Right ventricle myocardium inferior (tissue), 1 donor: ENCODE data around the gene SOX1. TPM values are rescaled to one million over a fixed set of nuclear protein-coding genes. Genes with fewer than 3 reads are reported as not detected.

Experiments used
- ATAC-seq: fragments of 200-7000 bp; cut with Tn5 transposase; one replicate; pipeline ENCODE4 v1.9.1; 2020; ENCODE audit warnings: mild to moderate bottlenecking, moderate library complexity
- DNase-seq: peaks from one replicate; pipeline ENCODE4 v3.0.0; 2021; ENCODE audit errors: missing footprints
- intact Hi-C: fragments of 100-400 bp; cut with DNase I; formaldehyde crosslinking; loops from one replicate; pipeline ENCODE4 v1.11.0; 2022
- total RNA-seq: library from RNA; stranded (reverse); fragmentation: NEBNext Ultra II Directional; extraction: Animal tissue kit (Norgen Biotek cat#: 25700); gene quantifications from one replicate; pipeline ENCODE4 v1.2.1, GENCODE V29; 2021
- donor health status: DM: no; HTN: yes; CAD: no; lungs with severe emphysema.

SOX1 gene
- total RNA-seq, 1 donor from 2014 or later = not detected

DNA sequence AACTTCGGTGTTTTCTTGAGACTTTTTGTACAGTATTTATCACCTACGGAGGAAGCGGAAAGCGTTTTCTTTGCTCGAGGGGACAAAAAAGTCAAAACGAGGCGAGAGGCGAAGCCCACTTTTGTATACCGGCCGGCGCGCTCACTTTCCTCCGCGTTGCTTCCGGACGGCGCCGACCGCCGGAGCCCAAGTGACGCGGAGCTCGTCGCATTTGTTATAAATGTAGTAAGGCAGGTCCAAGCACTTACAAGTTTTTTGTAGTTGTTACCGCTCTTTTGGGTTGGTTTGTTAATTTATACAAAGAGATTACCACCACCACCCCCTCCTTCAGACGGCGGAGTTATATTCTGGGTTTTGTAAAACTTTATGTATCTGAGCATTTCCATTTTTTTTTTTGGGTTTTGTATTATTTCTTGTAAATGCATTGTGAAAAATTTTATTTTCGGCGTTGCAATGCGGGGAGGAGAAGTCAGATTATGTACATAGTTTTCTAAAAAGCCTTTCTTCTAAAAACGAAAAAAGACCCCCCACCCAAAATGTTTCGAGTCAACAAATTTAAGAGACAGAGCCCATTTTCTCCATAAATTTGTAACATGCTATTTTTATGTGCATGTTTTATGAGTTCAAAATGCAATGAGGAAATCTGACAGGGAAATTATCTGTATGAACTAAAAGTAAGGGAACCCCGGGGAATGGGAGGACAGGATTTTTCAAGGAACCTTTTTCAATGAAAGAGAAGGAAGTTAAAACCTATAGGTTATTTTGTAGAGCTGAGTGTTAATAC is 2.3 kb downstream of the SOX1 start:
- ATAC-seq (no peak), DNase-seq (no peak)
- intact Hi-C loops = no loop called here

DNA sequence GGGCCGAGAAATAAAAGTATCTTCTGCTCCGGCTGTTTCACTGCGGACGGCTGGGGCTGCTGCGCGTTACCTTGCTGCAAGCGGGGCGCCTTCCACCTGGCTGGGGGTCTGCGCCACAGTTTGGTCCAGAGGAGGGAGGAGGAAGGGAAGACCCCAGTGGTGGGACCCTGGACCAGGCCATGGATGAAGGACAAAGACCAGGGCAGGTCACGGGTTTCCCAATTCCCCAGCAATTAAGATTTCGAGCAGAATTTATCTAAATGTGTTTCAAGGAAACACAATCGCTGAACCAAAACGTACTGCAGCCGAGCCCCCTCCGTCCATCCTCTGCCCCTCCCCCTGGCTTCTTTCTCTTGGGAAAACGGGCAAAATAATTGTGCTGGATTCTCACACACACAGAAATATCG is 2.9 kb downstream of the SOX1 start:
- intact Hi-C loops = no loop called here
- ATAC-seq = no peak
- DNase-seq = no peak

DNA sequence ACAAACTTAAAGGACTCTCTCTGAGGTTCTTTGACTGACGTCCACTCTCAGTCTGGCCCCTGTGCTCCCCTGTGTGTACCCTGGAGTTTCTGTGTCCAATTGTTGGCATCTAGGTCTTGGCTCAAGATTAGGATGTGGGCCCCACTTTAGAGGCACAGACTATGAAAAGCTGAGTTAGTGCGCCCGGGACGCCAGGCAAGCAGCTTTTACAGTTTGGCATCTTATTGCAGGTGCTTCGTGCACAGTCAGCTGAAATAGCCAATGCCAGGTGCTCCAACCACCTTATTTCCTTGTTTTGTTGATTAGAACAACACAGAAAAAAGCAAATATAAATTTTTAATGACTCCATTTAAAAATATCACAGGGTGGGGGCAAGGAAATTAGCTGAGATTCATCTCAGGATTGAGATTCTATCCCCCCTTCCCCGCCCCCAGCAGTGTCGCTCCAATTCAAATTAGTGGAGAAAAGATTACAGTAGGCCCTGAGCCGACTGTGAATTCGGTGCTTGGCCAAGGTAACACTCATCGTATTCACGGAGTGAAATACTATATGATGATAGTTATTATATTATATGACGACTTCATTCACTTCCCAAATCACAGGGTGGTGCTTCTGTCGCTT is 4.3 kb downstream of the SOX1 start:
- ATAC-seq (no peak), DNase-seq (no peak)
- intact Hi-C loops = no loop called here

DNA sequence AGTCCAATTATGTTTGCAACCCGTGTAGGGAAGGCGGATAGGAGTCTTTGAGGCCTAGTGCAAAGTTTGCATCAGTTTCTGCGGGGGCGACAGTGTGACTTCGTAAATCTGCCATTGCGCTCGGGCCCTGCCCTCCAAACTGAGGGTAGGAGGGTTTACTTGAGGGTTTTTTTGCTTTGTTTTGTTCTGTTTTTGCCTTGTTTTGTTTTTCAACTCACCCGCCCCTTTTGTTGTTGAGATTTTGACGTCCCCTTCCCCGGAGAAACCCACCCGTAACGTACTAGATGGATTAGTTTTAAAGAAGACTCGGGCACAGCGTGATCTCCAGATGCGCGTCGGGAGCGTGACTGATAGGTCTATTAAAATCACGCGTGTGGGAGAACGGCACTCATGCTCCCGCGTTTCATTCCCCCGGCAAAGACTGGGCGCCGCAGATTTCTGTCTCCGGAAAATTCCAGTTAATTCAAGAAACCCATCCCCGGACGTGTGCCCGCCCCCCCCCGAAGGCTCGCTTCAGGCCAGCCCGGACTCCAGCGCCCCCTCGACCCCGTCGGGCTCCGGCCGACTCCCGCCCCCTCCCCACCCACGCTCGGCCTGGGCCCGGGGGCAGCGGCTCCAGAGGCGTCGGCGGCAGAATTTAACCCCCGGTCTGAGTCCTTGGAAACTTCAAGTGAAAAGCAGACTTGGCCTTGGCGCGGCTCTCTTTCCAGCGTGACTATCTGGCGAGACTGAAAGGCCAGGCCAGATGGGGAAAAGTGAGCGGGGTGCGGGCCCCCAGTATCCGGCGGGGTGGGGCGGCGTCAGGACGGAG is 5.0 kb downstream of the SOX1 start:
- no peak for ATAC-seq
- intact Hi-C loops = no loop called here
- no peak for DNase-seq

DNA sequence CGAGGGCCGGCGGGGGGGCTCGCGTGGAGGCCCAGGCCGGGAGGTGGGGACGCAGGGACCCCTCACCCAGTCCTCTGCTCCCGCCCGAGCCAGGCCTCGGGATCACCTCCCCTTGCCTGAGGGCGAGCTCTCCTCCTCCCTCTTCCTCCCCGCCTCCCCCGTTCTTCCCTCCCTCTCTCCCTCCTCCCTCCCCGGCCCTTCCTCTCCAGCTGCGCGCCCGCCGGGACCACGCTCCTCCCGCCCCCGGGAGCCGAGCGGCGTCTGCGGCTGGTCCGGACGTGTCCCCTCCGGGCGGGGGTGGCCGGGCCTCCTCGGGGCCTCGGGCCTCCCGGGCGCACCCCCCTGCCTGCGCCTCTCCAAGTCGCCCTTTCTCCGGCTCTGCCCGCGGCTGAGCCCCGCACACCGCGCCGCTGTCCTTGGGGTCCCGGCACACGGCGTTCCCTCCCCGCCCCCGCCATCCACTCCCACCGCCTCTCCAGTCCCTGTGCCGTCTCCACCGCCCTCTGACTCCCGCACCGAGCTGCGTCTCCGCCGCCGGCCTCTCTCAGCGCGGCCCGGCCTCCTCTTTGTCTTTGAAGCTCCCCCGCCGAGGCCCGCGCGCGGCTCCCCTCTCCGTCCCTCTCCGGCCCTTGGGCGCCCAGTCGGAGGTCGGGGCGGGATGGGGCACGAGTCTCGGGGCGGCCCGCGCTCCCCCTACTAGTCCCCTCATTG is 5.7 kb downstream of the SOX1 start:
- DNase-seq (no peak), ATAC-seq (no peak)
- intact Hi-C loops = no loop called here

DNA sequence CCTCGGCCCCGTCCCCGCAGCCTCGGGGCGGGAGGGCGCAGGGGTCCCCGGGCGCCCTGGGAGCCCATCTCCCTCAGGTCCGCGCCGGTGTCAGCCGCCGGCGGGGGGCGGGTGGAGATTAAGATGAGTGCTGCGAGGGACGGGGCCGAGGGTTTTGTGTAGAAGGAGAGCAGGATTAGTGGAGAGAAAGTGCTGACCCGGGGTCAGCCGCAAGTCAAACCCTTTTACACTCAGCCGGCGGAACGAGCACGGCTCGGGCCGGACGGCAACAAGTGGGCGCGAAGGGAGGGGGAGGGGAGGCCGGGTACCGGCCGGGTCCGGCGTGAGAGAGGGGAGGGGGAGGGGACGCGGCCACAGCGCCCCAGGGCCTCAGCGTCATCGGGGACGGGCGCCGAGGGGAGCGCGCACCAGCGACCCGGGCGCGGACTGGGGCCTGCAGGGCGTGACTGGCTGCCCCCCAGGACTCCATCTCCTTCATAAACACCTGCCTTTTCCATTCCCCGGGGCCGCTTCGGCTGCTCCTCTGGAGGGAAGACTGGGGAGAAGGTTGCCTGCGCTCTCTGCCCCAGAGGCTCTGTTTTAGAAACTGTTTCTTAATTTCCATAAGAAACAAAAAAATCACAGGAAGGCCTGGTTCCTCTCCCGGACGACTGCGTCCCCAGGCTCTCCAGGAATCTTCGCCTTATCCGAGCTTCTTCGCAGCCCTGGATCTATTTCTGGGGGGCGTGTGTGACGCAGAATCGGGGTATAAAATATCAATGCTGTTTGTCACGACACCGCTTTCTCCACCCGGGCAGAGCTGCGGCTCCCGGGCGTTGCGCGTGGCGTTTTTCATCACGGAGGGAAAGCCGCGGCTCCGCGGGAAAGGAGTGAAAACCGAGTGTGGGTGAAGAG is 6.5 kb downstream of the SOX1 start:
- ATAC-seq (no peak), DNase-seq (no peak)
- intact Hi-C loops = no loop called here

DNA sequence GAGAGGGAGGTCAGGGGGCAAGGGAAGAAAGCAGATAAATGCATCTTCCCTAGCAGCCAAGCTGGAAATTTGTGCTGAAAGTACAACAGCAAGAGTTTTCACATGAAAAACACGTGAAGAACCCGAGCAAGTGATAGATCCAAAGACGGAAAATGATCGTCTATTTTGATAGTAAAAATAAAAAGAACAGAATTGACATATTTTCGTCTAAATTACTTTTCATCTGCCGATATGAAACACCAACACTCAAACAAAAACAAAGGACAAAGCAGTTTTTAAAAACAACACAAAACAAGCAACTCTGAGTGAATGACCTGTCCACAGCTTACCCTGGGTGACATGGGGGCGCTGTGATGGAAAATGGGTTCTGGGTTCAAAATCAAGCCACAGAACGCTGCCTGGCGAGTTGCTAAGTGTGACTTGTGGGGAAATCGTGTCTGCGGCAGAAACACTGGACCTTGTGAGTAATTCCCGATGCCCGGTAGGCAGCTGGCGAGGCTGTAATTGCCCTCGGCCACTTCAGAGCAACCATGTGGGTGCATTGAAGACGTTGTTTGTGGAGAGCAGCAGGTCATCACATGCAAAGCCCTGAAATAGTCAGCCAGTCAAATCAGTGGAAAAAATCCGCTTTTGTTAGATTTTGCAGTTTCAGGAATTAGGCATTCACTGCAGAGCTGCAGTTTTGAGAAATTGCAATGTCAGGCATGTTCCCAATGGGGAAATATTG is 7.4 kb downstream of the SOX1 start:
- no peak for ATAC-seq
- intact Hi-C loops = no loop called here
- DNase-seq = peak; percentile 46

DNA sequence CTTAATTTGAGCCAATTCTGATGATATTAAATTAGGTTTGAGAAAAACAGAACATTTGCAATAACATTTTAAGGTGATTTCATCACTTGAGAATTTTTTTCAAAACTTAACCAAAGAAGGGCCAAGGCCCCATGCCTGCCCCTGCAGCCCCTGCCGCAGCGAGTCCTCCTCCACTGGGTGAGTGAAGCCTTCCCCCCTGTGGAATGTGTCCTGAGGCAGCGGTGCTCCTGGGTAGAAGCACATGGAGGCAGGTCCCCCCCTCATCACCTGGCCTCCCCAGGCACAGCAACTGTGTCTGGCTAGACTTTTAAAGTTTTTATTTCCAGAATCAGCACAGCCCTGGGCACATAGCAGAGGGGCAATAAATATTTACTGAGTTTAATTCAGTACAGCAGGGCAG is 10.8 kb downstream of the SOX1 start:
- DNase-seq (no peak), ATAC-seq (no peak)
- intact Hi-C loops = no loop called here

DNA sequence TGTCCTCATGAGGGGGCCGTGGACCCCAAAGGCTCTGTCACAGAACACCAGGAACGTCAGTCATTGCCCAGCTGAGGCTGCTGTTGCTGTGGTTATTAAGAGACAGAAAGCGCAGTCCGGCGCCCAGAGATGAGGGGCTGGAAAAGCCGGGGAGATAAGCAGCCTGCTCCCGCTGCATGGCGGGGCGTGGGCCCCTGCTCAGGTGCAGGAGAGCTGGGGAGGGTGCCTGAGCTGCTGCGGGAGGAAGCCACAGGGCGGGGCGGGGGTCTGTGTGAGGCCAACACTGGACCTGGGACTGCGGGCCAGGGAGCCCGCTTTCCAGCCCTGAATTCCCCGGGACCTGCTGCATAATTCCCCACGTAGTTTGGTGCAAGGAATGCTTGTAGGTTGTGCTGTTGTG is 11.3 kb downstream of the SOX1 start:
- DNase-seq (no peak), ATAC-seq (no peak)
- intact Hi-C loops = no loop called here

DNA sequence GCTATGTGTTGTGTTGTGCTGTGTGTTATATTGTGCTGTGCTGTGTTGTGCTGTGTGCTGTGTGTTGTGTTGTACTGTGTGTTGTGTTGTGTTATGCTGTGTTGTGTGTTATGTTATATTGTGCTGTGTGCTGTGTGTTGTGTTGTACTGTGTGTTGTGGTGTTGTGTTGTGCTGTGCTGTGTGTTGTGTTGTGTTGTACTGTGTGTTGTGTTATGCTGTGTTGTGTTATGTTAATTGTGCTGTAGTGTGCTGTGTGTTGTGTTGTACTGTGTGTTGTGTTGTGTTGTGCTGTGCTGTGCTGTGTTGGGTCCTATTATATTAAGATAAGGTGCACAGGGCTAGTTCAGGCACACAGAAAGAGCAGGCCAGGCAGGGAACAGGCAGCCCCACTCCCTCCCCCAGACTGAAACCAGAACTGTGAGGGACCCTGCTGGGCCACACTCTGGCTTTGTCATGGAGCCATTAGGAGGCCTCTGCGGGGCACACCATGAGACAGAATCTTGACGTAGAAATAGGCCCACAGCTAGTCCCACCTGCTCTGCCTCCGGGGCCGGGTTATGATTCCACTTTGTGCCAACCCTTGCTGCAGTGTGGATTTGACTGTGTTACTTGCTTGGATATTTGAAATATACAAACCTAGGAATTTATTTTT is 12.1 kb downstream of the SOX1 start:
- ATAC-seq (no peak), DNase-seq (no peak)
- intact Hi-C loops = no loop called here

DNA sequence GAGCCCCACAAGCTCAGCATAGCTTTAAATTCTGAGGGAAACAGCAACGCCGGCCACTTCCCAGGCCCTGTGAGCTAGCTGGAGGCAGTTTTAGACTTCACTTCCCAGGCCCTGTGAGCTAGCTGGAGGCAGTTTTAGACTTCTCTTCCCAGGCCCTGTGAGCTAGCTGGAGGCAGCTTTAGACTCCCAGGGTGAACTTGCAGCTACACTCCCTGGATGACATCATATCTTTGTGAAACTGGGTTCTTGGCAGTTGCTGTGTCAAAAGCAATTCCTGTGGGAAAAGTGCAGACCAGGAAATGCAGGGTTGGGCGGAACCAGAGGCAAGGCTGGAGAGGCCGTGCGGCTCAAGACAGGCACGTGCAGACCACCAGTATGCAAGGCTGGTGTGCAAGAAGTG is 12.7 kb downstream of the SOX1 start:
- no peak for ATAC-seq
- intact Hi-C loops = no loop called here
- DNase-seq = no peak

DNA sequence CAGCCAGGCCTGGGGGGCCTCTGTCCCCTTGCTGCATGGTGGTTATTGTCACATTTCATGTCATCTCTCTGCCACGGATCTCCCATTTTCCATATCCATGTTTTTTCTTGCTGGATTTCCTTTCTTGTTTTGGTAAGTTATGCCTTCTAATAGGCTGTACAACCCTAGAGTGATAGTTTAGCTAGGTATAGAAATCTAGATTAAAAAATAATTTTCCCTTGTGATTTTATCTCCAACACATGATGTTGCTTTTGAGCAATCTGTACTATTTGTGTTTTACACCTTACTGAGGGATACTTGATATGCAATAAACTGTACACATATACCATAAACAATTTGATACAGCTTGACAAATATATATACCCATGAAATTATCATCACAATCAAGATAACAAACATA is 17.0 kb downstream of the SOX1 start:
- no peak for DNase-seq
- ATAC-seq = no peak
- intact Hi-C loops = no loop called here

DNA sequence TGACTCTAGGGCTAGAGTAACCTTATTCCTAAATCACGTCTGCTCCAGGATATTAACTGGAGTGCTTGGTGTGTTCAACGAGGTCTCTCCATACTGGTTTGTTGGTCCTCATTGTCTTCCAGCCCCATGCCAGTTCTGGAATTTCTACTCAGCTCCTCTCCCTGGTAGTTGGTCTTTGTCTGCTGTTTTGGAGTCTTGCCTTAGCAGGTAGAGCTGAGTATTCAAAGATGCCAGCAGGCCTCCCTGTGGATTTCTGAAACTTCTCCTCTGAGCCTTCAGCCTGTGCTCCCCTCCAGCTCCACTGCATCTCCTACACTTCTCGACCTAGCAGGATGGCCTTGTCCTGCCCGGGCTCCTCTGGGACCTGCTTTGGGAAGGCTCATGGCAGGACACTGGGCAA is 25.5 kb downstream of the SOX1 start:
- intact Hi-C loops = no loop called here
- no peak for DNase-seq
- no peak for ATAC-seq

DNA sequence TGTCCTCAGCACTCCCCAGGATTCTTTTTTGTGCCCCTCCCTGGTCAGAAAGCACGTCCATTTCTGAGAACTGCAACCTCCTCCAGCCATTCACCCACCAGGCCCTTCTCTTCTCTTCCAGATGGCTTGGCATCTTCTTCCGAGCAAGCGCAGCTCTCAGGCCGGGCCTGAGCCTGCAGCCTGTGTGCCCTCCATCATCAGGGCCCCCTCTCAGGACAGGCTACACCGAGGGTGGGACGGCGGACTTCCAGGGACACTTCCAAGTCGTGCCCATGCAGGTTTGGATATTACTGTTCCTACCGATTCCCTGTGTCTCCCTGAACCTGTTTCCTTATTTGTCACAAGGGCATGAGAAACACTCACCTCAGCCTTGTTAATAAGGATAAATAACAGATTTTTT is 28.4 kb downstream of the SOX1 start:
- intact Hi-C loops = no loop called here
- ATAC-seq (no peak), DNase-seq (no peak)

DNA sequence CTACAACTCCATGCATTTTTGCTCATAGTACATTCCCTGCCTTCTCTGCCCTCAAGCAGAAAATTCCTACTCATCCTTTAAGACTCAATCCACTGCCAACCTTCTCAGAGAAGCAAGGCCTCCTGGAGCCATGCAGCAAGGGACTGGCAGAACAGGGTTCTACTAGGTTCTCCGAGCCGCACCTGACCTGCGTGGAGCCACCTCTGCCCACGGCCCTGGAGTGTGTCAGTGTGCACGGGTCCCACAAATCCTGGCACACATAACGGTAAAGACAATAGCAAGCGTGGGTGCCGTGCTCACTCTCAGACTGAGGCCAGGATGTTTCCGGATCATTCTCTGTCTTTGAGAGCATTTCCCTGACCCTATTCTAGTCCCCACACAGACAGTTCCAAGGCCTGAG is 30.0 kb downstream of the SOX1 start:
- ATAC-seq (no peak), DNase-seq (no peak)
- intact Hi-C loops = no loop called here

DNA sequence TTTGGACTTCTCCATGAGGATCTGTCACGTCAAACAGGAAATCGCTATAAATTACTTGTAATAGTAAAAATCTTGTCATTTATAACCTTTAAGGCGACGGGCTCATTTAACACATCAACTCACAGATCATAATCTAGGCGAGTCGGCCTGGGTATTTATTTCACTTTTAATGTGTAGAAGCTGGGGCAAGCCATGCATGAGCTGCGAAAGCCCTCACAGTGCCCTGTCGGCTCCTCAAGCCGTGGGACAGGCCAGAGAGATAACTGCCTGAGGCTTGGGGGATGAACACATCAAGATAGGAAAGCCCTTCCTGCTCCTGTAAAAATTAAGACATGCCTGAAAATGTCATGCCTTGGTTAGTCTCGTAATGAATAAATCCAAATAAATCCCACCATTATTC is 30.8 kb downstream of the SOX1 start:
- intact Hi-C loops = no loop called here
- DNase-seq (no peak), ATAC-seq (no peak)

DNA sequence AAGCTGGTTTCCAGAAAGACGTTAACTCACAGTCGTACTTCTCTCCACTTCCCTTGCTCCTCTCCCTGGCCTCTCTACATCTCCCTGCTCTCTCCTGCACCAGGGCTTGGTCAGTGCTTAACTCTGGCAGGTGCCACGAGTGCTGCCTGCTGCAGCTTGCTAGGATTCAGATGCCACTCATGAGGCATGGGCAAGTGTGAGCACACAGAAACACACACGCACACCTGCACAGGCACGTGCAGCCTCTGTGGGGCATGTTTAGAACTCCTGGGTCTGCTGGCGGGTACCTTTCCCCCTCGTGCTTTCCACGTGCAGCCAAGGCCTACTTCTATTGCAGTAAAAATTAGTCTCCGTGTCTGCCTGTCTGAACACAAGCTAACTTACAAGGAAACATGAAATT is 31.8 kb downstream of the SOX1 start:
- intact Hi-C loops = no loop called here
- ATAC-seq (no peak), DNase-seq (peak; percentile 18)
